HTERT RPE-1 (cell line): ENCODE data around the gene PGC.

Experiments used
- in situ Hi-C: fragments of 300-500 bp; cut with MboI; formaldehyde crosslinking; loops from 4 replicates; pipeline ENCODE4 v1.14.3; 2020; ENCODE audit warnings: low sequenced_read_pairs

Gene PGC

DNA sequence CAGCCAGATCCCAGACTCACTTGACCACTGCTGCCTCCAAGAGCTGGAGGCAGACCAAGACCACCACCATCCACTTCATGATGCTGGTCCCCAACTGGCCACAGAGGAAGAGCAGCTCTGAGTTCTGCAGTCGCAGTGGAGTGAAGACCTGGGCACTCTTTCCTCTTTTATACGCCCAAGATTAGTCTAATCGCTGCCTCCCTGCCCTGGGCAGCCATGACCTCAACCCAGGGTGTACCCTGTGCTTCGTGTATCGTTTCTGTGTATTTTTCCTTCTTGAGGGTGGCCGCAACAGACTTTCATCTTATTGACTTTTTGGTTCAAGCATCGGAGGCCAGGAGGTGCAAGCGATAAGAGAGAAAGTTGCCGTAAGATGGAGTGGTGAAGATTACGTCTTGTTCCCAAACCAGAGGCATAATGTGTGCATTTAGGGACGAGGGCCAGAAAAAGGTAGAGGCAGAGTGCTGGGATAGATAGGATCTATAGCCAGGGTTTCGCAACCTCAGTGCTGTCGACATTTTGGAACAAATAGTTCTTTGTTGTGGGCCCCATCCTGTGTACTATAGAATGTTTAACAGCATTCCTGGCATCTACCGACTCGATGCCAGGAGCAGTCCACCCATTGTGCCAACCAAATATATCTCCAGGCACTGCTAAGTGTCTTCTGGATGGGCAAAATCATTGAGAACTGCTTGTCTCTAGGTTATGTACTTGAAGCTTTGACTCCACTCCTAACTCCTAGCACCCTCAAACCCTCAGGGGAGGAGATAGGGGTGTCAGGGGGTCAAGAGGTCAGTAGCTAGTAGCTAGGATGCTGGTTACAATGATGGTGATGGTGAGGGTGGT lies at the start of gene PGC:
PGC (minus strand) TSS at position 142 of the 846 bp plus-strand sequence; CDS start at position 79, 63 bp downstream.
- in situ Hi-C loops, result no loop called here

DNA sequence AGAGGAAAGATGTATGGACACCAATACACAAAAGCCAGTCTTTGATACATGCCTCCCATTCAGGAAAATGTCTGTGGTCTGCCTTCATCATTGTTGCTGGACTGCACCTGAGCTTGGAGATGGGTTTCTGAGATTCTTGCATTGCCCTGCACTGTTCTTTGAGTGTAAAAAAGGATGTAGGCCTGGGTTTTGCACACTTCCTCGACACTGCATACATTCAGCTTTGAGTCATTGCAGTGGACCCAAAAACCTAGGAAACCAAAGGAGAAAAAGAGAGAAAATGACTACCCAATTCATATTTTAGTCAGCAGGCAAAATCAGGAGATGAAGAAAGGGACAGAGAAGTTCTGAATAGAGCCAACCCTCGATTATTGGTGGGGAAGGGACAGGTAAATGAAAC lies 49.3 kb upstream of the PGC start:
- in situ Hi-C loops, result no loop called here

DNA sequence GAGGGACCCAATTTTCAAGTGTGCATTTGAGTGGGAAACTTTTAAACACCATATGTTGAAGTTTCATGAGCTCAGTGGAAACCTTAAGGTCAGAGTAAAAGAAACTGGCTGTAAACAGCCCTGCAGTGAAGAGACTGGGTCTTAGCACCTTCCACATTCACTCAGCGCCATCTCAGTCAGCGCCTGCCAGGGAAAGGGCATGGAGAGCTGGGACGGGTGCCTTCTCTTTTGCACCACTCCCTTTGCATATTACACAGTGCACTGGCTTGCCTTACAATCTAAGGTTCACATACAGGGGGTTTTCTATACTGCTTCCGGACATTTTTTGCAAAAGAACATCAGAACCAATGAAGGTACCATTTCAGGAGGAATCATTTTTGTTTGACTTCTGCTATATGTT lies 44.8 kb upstream of the PGC start:
- in situ Hi-C loops, result no loop called here

DNA sequence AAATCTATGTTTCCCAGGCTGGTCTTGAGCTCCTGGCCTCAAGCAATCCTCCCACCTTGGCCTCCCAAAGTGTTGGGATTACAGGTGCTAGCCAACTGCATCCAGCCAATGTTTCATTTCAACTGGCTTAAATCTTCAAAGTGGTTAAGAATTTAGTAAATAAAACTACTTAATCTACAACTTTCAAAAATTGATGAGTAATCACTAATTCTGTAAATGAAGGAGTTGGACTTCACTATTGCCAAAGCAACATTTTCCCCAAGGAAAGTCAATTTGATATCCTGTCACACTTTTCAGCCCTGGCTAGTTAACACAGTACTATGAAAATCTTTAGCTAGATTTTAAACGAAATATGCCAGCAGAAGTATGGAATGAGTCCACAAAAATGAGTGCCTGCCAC lies 44.1 kb upstream of the PGC start:
- in situ Hi-C loops, result no loop called here

DNA sequence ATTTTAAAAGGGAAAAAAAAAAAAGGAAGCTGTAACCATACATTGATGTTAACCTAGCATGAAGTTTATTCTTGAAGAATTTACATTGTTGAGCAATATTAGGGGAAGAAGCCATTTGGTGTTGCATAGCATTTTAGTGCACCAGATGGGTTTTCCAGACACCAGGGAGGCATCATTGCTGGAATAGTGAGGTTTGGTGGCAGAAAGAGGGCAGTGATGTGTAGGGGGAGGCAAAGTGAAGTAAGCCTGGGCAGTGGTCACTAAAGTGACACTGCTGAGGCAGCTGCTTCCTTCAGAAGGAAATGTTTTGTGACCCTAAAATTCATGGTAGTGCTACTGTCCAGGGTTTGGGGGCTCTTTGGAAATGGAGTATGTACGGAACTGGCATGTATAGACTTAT lies 42.8 kb upstream of the PGC start:
- in situ Hi-C loops, result no loop called here

DNA sequence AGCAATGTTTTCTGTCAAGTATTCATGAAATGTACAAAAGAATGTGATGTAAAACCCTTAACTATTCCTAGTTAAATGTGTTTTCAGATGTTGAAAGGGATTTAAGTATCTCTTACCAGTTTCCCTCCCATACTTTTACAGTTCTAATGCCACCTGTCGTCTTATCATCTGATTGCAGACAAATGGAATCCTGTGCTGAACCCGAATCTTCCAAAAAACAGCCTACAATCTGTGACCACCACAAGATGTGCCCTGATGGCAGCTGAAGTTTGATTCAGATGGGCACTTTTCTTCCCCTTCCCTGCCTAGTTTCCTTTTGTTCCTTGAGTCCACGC lies 42.2 kb upstream of the PGC start:
- in situ Hi-C loops, result no loop called here

DNA sequence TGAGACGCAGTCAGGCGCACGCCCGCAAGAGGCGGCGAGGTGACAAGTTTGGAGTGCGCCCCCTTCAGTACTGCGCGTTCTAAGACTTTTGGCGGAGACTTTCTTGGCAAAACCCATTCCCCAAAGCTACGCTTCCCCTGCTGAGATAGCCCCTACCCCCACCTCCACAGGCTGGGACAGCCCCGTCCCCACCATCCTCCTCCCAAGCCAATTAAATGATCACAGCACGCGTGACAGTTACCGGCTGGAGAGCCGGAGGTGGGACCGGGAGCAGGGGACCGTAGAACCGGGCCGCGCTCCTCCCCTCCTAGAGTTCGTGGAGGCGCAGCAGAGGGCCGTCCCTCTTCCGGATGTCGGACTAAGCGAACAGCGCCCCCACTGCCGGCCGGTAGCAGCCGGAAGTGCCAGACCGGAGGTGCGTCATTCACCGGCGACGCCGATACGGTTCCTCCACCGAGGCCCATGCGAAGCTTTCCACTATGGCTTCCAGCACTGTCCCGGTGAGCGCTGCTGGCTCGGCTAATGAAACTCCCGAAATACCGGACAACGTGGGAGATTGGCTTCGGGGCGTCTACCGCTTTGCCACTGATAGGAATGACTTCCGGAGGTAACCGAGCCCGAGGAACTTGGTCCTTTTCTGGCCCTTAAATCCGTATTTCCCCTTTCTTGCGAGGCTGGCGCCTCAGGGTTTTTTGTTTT lies 40.2 kb upstream of the PGC start, which contains the start of gene TOMM6:
TOMM6 (plus strand) TSS at position 476 of the 699 bp plus-strand sequence; CDS start at position 480, 4 bp downstream.
- in situ Hi-C loops, result no loop called here

DNA sequence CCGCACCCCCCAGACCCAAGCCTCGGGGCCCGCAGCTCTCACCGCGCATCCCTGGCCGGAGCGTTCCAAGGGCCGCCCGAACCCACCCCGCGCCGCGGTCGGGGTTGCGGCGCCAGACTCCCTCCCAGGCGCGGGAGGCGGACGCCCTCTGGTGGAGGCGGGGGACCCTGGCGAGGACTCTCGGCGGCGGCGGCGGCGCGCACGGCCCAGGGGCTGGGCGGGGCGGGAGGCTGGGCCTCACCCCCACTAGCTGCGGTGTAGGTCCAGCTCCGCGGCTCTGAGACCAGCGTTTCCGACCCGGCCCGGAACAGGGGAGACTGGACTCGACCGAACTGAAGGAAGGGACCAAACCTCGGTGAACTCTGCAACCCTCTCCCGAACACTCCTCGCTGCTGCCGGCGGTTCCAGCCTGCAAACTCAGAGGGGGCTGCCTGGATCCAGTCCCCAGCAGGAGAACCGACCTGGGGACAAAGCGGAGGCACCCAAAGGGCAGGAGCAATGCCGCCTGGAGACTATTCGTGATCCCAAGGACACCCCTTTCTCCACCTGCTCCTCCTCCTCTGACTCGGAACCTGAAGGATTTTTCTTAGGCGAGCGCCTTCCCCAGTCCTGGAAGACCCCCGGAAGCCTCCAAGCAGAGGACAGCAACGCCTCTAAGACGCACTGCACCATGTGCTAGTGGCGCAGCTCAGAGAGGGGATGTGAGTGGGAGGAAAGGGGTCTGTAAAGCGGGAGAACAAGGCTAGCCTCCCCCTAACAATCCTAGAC lies 39.4 kb upstream of the PGC start:
- in situ Hi-C loops, result no loop called here

DNA sequence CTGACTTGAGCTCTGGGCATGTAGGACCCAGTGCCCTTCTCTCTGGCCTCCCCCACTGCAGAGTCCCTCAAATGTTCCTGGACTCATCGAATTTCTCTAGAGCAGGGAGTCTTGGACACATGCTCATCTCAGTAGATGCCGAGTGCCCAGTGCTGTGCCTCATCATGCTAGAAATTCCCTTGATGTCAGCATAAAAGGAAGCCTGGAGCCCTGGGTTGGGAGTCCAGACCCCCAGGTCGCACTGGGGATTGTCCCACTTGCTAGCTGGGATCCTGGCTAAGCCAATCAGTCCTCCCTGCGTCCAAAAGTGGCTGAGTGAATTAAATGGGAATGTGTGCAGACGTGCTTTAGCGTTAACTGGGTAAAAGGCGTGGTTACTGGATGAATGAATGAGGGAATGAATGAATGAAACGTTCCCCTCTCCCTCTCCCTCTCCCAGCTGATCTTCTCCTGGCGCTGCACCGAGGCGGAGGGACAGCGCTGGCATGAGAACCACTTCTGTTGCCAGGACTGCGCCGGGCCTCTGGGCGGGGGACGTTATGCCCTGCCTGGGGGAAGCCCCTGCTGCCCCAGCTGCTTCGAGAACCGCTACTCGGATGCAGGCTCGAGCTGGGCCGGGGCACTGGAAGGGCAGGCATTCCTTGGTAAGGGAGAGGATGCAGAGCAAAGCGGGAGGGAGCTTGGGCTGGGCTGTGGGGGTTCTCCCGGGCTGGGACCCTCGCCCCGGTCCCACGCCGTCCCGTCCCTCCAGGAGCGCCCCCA lies 38.7 kb upstream of the PGC start:
- in situ Hi-C loops, result no loop called here

DNA sequence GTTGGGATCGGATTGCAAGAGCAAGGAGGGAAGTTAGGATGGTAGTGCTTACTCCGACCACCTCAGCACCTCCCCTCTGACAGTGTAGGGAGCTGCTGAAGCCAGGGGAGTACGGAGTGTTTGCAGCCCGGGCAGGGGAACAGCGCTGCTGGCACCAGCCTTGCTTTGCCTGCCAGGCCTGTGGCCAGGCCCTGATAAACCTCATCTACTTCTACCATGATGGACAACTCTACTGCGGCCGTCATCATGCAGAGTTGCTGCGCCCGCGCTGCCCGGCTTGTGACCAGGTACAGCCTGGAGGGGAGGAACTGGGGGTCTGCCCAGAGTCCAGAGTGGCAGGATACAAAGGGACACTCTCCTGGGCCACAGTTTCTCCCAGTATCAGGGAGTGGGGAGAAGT lies 38.1 kb upstream of the PGC start:
- in situ Hi-C loops, result no loop called here

DNA sequence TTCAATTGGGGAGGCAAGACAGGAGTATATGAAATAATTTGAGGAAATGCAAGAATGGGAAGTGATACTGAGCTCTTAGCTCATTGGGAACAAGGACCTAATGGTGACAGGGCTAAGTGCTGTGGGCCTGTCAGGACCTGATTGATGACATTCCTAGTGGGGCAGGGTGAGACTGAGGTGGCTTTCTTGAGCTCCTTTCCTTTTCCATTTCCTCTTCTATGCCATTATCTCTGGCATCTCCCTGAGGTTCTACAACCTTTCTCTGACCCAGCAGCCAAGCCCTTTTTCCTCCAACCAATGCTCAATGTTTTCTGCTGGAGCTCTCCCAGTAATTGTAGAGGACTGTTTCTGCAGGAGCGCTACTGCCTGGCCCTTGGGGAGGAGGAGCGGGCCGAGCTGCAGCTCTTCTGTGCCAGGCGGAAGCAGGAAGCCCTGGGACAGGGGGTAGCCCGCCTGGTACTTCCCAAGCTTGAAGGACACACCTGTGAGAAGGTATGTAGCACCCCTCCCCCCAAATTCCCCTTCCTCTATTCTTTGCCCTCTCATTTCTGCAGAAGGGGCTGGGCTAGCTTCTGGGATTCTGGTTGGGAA lies 37.5 kb upstream of the PGC start:
- in situ Hi-C loops, result no loop called here

DNA sequence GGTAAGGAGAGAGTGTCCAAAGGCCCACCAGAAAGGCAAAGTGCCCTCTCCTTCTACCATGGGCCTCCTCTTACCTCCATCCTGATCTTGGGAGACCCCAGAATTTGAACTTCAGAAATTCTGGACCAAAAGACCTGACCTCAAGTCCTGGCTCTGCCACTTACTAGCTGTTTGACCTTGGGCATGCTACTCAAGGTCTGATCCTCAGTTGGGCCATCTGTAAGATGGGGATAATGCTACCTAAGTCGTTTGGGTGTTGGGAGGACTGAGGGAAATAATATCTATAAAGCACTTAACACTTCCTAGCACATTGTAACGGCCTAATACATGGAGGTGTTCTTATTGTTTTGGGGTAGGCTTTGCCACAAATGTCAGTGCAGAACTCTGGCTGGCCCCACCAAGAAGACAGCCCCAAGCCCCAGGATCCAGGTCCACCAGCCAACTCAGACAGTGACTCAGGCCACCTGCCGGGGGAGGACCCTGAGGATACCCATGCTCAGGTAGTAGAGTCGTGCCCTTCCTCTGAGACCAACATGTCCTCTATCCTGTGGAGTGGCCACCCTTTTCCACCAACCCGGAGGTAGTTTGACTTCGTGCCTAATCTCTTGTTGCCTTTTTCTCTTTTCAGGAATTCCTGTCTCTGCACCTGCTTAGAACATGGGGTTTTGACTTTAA lies 36.0 kb upstream of the PGC start:
- in situ Hi-C loops, result no loop called here

DNA sequence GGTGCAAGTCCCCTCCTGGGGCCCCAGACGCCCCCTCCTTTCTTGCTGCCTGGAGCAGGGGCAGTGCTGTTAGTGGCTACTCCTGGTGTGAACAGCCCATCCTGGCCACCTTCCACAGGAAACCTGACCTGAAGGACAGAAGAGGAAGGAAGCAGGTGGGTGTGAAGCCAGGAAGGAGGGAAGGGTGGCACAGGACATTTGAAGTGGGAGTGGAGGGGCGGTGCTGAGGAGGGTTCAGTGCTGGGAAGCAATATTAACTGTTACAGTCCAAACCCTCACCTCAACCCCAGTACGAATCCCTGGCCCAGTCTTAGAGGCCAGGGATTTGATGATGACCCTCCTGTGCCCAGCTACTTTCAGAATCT lies 34.2 kb upstream of the PGC start:
- in situ Hi-C loops, result no loop called here

DNA sequence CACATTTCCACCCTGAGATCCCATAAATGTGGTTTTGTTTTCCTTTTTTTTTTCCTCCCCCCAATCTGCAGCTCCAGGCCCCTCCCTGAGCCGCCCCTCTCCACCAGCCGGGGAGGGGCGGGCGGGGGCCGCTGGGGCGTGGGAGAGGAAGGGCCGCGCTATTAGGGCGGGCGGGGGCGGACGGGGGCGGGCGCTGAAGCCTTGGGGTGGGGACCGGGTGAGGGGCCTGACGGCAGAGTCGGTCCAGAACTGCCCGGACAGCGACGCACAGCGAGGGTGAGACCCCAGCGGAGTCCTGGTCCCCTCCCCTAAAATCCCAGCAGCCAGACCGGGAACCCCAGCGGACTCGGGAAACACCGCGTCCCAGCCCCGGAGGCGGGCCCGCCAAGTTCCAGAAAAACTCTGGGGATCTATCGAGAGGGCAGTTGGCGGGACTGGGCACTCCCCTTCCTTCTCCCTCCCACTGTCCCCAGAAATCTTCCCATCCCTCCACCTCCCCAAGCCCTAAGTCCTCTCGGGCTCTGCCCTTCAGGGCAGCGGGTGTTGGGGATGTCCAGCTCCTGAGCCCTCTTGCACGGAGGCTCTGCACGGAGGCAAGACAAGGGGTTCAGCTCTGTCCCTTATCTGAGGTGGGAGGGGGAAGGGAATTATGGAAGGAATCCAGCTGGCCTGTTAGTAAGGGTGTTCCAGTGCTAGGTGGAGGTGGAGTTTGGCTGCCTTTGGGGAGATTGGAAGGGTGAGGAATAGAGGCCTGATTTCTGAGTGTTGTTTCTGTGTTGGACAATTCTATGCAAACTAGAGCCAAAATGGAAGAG lies 33.6 kb upstream of the PGC start, which contains the start of gene PRICKLE4:
PRICKLE4 (plus strand) TSS at position 232 of the 815 bp plus-strand sequence. CDS start 2,692 bp downstream, outside the sequence.
- in situ Hi-C loops, result no loop called here

DNA sequence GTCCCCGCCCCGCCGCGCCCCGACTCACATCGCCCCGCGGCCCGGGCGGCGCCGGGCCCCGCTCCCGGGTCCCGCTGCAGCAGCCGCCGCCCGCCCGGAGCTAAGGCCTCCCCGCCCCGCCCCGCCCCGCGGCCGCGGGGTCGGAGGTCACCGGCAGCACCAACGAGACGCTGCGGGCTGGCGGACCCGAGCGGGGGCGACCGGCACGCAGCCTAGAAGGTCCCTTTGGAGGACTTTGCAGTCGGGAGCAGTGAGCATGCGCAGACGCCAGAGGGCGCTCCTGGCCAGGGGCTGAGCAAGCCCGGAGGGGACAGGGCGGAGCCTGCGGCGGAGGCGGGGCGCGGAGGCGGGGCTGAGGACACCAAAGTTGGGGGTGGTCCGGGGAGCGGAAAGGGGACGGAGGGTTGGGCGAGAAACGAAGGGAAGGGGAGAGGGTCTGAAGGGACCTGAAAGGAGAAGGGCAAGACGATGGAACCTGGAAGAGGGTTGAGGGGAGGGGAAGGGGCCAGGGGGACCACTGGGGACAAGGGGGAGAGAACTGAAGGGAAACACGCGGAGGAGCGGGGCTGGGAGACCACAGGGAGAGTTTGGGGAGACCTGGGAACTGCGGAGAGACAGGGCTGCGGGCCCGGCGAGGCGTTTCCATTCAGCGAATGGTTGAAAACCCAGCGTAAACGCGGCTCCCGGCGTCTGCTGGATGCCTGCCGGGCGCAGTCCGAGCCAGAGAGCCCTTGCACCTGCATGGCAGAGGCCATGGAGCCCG lies 32.8 kb upstream of the PGC start, which contains the start of gene FRS3:
FRS3 (minus strand) TSS at position 113 of the 763 bp plus-strand sequence. CDS start 2,913 bp downstream, outside the sequence.
- in situ Hi-C loops, result no loop called here

DNA sequence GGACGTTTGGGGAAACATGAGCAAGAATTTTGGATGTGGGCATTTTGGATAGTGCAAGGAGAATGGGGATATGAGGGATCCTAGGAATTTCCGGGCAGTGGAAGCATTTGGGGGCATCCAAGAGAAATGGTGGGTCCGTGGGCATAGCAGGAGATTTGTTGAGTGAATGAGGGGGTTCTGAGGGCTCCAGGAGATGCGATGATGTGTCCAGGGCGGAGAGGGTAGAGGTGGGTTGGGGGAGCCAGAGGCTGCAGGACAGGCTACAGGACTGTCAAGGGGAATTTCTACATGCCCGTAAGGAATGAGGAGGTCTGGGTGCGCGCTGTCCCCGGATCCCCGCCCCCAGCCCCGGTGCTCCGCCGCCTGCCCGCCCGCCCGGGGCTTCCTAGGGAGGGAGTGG lies 32.1 kb upstream of the PGC start:
- in situ Hi-C loops, result no loop called here

DNA sequence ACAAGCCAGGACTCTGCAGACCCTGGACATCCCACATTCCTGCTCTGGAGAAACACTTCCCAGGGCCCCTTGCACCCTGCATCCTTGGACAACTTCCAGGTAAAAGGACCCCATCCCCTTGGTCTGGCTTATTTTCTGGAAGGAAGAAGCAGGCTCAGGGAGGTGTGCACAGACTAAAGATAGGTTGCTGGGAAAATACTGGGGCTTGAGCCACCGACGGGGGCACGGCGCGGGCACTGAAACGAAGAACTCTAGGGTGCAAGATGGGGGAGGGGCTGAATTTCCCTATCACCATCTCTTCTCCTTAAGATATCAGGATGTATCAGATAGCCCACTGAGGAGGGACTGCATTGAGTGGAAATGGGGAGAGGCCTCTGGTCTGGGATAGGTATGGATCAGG lies 31.7 kb upstream of the PGC start:
- in situ Hi-C loops, result no loop called here
